Upper lobe of left lung (tissue), 4 donors: ENCODE data around the gene IFITM5.

Source experiments
- EP300 ChIP-seq, 4 donors: sonication (generic); formaldehyde crosslinking; IDR thresholded peaks; one replicate each; pipeline ENCODE4 v1.5.1; 2017; ENCODE audit warnings: antibody characterized with exemption in 4 of 4, control low read depth in 2 of 4
- POLR2AphosphoS5 ChIP-seq, 2 donors: sonication (generic); formaldehyde crosslinking; IDR thresholded peaks; one replicate each; pipeline ENCODE4 v1.5.1; 2017; ENCODE audit warnings: antibody characterized with exemption in 2 of 2

DNA sequence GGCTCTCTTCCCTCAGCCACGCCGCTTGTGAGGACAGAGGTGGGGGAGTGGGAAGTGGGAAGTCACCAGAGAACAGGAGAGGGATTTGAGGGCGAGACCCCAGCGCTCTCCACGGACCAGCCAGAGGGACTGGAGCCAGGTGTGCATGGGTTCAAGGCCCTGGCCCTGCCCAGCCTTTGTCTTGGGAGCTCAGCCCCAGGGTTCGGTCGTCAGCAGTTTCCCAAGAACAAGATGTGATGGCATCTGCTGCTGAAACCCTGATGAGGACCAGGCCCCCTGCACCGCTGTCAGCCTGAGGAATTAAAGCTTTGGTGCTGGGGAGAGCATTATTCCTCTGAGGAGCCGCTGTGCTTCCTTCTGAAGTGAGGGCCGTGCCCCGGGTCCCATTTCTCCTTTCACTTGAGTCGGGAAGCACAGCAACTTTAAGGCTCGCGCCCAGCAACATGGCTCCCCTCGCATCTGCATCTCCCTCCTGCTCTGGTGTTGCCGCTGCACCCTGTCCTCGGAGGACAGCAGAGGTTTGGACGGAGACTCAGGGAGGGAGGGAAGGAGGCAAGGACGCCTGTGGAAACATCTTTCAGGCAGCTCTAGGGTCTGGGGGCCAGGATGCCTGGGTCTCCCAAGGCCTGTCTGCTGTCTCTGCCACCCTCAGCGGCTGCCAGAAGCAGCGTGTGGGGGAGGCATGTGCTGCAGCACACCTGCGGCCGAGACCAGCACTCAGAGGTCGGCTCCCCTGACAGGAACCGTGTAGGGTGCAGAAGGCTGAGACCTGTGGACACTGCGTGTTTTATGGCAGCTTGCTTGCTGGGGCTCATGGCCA lies 3.8 kb downstream of the IFITM5 start:
- no peak for TF ChIP-seq POLR2AphosphoS5 (IDR thresholded peaks at IDR 0.05)
- TF ChIP-seq EP300 (IDR thresholded peaks at IDR 0.05): no peak
